ENCODE data around the gene USP12. TPM values are rescaled to one million over a fixed set of nuclear protein-coding genes. Genes with fewer than 3 reads are reported as not detected.

The USP12 gene
- total RNA-seq, 1 donor from 2014 or later = 25.2 TPM

Other genes with a start within 250 kb of the USP12 start
- 719 TPM for gene RPL21, start 79.7 kb upstream of the USP12 start, total RNA-seq
- 24.7 TPM for gene RASL11A, start 99.0 kb upstream of the USP12 start, total RNA-seq

Measured in mesenteric fat pad (tissue), 1 donor.